ENCODE data around the gene SMIM44.

DNA sequence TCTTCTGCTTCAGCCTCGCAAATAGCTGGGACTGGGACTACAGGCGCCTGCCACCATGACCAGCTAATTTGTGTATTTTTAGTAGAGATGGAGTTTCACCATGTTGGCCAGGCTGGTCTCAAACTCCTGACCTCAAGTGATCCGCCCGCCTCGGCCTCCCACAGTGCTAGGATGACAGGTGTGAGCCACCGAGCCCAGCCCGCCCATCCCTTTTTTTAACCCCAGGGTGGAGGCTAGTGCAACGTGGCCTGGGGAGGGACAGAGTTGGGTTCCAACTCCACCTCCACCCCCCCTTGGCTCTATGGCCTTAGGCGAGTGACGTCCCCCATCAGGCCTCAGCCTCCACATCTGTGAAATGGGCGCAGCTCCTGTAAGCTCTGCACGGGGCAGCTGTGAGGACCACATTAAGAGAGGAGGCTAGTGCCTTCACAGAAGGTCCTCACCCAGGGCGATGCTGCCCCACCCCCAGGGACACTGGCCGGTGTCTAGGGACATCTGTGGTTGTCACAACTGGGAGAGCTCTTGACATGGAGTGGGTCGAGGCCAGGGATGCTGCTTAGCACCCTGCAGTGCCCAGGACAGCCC, 40.7 kb downstream of the SMIM44 start:
- TF ChIP-seq, protein P1, sequence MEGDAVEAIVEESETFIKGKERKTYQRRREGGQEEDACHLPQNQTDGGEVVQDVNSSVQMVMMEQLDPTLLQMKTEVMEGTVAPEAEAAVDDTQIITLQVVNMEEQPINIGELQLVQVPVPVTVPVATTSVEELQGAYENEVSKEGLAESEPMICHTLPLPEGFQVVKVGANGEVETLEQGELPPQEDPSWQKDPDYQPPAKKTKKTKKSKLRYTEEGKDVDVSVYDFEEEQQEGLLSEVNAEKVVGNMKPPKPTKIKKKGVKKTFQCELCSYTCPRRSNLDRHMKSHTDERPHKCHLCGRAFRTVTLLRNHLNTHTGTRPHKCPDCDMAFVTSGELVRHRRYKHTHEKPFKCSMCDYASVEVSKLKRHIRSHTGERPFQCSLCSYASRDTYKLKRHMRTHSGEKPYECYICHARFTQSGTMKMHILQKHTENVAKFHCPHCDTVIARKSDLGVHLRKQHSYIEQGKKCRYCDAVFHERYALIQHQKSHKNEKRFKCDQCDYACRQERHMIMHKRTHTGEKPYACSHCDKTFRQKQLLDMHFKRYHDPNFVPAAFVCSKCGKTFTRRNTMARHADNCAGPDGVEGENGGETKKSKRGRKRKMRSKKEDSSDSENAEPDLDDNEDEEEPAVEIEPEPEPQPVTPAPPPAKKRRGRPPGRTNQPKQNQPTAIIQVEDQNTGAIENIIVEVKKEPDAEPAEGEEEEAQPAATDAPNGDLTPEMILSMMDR (IDR thresholded peaks at IDR 0.05), result no peak
- TF ChIP-seq TCF7L2 (IDR thresholded peaks at IDR 0.05; ENCODE audit: low read depth, low read length) (no peak), POLR2AphosphoS5 (IDR thresholded peaks at IDR 0.05; ENCODE audit: low read depth, low read length) (no peak), SIN3A (IDR thresholded peaks at IDR 0.05; ENCODE audit: borderline replicate concordance, insufficient read depth, low read depth, low read length) (no peak)
- TF ChIP-seq, protein P2, sequence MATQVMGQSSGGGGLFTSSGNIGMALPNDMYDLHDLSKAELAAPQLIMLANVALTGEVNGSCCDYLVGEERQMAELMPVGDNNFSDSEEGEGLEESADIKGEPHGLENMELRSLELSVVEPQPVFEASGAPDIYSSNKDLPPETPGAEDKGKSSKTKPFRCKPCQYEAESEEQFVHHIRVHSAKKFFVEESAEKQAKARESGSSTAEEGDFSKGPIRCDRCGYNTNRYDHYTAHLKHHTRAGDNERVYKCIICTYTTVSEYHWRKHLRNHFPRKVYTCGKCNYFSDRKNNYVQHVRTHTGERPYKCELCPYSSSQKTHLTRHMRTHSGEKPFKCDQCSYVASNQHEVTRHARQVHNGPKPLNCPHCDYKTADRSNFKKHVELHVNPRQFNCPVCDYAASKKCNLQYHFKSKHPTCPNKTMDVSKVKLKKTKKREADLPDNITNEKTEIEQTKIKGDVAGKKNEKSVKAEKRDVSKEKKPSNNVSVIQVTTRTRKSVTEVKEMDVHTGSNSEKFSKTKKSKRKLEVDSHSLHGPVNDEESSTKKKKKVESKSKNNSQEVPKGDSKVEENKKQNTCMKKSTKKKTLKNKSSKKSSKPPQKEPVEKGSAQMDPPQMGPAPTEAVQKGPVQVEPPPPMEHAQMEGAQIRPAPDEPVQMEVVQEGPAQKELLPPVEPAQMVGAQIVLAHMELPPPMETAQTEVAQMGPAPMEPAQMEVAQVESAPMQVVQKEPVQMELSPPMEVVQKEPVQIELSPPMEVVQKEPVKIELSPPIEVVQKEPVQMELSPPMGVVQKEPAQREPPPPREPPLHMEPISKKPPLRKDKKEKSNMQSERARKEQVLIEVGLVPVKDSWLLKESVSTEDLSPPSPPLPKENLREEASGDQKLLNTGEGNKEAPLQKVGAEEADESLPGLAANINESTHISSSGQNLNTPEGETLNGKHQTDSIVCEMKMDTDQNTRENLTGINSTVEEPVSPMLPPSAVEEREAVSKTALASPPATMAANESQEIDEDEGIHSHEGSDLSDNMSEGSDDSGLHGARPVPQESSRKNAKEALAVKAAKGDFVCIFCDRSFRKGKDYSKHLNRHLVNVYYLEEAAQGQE (IDR thresholded peaks at IDR 0.05; ENCODE audit: insufficient read depth in 1 of 2, low read depth in 2 of 2, low read length in 1 of 2), result no peak

All from Panc1 (cell line).